GM21619 (cell line): ENCODE data around the gene WDR81.
"Not testable (repeated sequence)": the region's sequence is repeated elsewhere in the genome, so short reads cannot be mapped to it uniquely, and the experiment has no call there.

ENCODE experiments used
- ATAC-seq: cut with Tn5 transposase; IDR thresholded peaks from one replicate; pipeline ENCODE4 v1.9.1; 2021; ENCODE audit not compliant: unreplicated experiment

WDR81 gene

DNA sequence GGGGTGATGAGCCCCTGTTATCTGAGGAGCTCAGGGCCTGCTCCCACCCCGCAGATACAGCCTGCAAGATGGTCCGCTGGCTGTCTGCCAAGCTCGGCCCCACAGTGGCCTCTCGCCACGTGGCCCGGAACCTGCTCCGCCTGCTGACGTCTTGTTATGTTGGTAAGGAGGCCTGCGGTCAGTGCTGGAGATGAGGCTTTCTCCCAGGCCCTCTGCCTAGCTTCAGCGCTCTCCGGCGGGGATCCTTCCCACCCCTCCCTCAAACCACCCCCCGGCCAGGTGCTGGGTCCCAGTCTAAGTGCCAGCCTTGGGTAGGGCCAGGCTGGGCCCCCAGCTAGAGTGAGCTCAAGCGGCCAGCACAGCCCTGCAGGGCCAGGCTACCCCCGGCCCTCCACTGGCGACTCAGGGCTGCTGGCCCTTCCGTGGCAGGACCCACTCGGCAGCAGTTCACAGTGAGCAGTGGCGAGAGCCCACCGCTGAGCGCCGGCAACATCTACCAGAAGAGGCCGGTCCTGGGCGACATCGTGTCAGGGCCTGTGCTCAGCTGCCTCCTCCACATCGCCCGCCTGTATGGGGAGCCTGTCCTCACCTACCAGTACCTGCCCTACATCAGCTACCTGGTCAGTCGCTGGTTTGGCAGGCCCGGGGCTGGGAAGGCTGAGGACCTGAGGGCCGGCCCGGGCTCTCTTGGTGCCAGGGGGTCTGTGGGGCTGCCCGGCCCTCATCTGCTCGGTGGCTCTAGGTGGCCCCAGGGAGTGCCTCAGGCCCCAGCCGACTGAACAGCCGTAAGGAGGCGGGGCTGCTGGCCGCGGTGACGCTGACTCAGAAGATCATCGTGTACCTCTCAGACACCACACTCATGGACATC, 6.1 kb downstream of the WDR81 start:
- ATAC-seq: no peak

DNA sequence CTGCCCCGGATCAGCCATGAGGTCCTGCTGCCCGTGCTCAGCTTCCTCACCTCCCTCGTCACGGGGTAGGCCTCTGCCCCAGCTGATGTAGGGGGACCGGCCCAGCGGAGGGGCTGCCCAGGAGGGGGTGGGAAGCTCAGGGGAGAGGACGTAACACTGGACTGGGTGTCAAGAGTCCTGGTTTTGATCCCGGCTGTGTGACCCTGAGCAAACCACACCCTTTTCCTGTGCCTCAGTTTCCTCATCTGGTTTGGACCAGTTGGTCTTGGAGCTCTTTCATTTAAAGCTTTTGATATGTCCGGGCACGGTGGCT, 6.6 kb downstream of the WDR81 start:
- ATAC-seq: no peak

- ATAC-seq: no peak
Observed at GRCh38 chr17:1732241-1732832, 7.8 kb downstream of the WDR81 start.

GRCh38 chr17:1732833-1733321, 8.4 kb downstream of the WDR81 start:
- no peak for ATAC-seq

GRCh38 chr17:1733759-1734158, 9.3 kb downstream of the WDR81 start:
- ATAC-seq: no peak

- ATAC-seq: no peak
Observed at GRCh38 chr17:1735418-1735817, 10.9 kb downstream of the WDR81 start.

DNA sequence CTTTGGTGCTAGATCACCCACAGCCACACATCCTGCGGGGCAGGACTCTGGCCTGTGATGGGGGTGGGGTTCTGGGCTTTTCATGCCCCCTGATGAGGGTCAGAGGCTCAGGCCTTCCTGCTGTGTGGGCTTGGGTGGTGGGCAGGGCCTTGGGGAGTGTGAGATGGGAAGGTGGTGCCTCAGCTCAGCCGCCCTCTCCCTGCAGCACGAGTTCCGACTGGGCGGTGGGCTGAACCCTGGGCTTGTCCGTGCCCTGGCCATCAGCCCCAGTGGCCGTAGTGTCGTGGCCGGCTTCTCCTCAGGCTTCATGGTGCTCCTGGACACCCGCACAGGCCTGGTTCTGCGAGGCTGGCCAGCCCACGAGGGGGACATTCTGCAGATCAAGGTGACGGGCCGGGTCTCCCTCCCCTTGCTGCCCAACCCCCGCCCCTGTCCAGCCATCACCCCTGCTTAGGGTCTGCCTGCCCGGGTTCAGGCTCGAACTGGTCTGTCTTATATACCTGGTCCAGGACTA, 11.4 kb downstream of the WDR81 start:
- ATAC-seq: no peak

- ATAC-seq: no peak
Observed at GRCh38 chr17:1736348-1737281, 12.1 kb downstream of the WDR81 start.

GRCh38 chr17:1737531-1738291, 13.2 kb downstream of the WDR81 start:
- no peak for ATAC-seq

- not testable (repeated sequence) for ATAC-seq
Observed at GRCh38 chr17:1741899-1742298, 17.4 kb downstream of the WDR81 start.

DNA sequence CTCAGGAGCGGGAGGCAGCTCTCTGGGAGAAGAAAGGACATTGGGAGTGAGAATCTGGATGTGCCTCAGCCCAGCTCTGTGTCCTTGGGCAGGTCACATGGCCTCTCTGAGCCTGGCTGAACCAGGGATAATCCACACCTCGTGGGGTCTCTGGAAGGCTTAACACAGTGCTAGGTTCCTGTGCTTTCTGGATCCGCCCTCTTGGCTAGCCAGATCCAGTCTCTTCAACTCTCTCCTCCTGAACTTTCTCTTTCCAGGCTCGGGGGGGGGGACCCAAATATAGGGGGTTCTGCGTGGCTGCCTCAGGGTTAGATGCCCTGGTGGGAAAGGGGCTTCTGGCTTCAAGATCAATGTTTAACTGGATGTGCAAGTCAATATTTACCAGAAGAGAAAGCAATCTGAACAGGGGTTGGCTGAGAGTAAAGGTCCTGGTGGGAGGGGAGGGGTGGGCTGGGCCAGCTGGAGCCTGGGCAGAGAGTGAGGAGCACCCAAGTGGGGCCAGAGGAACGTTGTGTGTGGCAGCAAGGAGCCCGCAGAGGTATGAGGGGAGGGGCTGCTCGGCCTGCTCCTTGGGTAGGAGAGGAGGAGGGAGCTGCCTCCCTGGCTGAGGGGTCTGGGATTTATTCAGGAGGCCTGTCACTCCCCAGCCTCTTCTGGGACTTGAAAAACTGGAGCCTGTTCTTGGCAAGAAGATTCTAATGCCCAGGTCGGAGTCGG, 18.0 kb downstream of the WDR81 start, which contains the start of gene SERPINF2:
Gene SERPINF2 (plus strand): TSS at position 501 of the 717 bp plus-strand sequence. CDS start 2,125 bp downstream, outside the sequence.
- ATAC-seq: no peak

DNA sequence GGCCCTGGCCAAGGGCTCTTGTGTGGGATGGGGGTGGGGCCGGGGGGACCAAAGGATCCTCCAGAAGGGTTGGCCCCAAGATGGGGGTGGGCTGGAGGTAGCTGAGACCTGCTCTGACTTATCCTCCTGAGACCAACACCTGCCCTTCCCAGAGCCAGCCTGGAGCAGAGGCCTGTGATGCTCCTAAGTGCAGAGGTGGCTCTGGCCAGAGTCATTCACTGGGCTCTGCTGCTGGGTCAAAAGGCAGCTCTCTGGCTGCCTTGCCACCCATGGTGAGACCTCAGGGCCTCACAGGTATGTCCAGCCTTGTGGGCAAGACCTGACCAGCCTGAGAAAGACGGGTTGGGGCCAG, 18.6 kb downstream of the WDR81 start:
- no peak for ATAC-seq

DNA sequence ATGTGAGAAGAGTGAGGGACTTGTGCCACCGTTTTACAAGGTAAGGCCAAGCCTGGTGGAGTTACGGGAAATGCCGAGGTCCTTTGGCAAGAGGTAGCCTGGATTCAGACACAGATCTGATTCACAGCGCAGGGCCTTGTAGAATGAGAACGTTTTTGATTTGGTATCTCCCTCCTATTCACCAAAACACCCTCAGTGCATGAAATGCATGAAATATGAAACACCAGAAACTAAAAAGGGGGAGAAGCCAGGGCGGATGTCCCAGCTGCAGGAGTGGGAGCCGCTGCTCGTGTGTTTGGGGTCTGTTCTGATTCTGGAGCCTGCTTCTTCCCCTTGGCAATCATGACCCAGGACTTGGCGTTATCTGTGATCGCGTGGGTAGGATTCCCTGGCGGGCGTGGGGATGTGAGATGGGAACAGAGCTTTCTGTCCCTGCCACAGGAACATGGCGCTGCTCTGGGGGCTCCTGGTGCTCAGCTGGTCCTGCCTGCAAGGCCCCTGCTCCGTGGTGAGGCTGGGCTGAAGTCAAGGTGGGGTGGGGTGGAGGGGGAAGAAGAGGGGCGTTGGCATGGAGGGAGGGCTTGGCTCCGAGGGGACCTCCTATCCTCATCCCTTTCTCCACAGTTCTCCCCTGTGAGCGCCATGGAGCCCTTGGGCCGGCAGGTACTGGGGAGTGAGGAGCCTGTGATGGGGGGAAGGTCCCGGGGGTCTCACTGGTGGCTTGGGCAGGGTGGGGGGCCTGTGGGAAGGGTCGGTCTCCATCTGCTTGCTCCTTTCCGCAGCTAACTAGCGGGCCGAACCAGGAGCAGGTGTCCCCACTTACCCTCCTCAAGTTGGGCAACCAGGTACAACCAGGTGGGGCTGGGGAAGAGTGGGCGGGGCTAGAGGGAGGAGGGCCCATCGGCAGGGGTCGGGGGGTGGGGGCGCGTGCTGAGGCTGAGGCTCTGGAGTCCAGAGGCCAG, 20.3 kb downstream of the WDR81 start:
- ATAC-seq: no peak

GRCh38 chr17:1745513-1746020, 21.1 kb downstream of the WDR81 start:
- no peak for ATAC-seq

GRCh38 chr17:1746975-1747543, 22.6 kb downstream of the WDR81 start:
- ATAC-seq: no peak

GRCh38 chr17:1750628-1751027, 26.1 kb downstream of the WDR81 start:
- ATAC-seq: no peak

- no peak for ATAC-seq
Observed at GRCh38 chr17:1752425-1753262, 28.1 kb downstream of the WDR81 start.
